ENCODE data around the gene HS3ST1.
A peak's percentile ranks its signal among the peaks of the same experiment; 100 is the strongest.

HS3ST1 gene

DNA sequence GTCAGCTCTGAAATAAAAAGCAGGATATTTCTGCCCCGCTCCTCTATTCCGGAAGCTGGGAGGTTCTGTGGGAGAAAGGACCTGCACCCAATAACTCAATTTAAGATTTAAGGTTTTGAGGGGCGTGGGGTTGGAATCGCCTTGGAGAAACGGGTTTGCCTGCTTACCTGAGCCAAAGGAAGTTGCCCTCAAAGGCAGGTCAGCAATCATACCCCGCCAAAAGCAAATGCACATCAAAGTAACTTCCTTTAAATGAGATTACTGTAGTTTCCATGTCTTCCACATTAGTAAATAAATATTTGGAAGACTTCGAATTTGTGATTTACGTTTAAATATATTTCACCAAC, 978 bp upstream of the HS3ST1 start:
- TF ChIP-seq POLR2A (IDR thresholded peaks at IDR 0.05; ENCODE audit: low read depth, low read length) (no peak), POLR2AphosphoS5 (IDR thresholded peaks at IDR 0.05; ENCODE audit: low read depth, low read length) (no peak), TAF1 (IDR thresholded peaks at IDR 0.05; ENCODE audit: borderline replicate concordance, low read depth, low read length) (no peak)
- FAIRE-seq (no peak), DNase-seq (ENCODE audit: insufficient read length) (no peak)

DNA sequence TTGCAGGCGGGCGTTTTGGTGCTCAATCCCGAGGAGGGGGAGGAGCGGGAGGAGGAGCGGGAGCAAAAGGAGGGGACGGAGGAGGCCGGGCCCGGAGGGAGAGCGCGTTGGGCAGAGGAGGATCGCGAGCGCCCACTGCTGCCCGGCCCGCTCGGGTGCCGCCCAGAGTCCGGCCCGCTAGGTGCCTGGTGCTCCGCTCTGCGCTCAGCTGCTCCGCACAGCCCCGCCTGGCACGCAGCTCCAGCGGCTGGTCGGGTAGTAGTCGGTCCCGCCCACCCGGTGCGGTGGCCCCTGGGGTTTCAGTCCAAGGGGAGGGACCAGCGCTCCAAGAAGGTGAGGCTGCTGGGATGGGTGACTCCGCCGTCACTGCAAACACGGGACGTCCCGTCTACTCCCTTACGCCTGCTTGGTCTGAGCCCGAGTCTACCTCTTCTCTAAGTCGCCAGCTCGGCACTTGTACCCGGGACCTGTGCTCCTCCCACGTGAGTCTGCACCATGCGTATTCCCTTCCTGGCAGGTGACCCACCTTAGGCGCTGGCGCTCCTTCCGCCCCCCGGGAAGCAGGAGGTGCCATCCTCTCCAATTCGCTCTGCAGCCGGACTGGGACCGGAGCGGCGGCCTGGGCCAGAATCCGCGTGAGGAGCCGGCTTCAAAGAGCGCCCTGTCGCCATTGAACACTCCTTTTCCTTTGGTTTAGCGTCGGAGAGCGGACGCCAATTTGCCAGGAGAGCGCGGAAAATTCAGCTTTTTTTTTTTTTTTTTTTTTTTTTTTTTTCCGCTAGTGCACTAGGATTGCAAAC, 405 bp upstream of the HS3ST1 start:
- peak; percentile 59 for DNase-seq (ENCODE audit: insufficient read length)
- no peak for TF ChIP-seq POLR2A (IDR thresholded peaks at IDR 0.05; ENCODE audit: low read depth, low read length)
- TF ChIP-seq TAF1 (IDR thresholded peaks at IDR 0.05; ENCODE audit: borderline replicate concordance, low read depth, low read length) = no peak
- TF ChIP-seq POLR2AphosphoS5 (IDR thresholded peaks at IDR 0.05; ENCODE audit: low read depth, low read length) = no peak
- peak; percentile 77 for FAIRE-seq

DNA sequence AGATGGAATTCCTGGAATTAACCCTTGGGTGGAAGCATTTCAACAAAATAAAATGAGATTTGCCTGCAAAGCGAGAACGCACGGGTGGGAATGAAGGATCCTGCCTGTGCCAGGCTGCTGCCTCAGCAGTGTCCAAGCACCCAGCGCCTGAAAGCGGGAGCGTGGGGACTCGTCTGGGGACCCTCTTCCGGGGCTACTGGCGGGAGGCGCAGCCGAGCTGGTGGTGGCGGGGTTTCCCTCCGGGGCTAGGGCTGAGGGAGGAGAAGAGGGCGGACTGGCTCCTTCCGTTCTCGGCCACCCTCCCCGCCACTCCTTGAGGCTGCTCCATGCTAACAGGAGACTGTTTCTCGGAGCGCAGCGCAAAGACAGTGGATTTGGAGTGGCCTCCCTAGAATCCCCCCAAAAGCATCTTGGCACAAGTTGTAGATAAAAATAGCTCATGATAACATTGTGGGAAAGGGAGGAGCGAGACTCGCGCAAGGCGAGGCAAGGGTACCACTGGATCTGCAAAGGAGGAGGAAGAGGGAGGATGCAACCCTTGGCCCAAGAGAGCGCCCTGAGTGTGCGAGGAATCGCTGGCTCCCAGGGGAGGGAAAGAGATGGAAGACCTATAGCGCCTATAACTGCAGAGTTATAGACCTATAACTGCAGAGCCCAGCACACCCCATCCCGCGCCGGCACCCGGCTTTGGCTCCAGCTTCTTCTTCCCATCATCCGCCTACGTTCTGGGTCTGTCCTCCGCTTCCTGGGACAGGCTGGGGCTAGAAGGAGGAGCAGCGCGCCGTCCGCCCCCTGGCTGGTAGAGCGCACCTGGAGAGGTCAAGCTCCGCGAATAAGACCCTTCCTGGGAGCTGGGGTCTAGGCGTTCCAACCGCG, 1.3 kb downstream of the HS3ST1 start:
- TF ChIP-seq POLR2A (IDR thresholded peaks at IDR 0.05; ENCODE audit: low read depth, low read length) = no peak
- TF ChIP-seq TAF1 (IDR thresholded peaks at IDR 0.05; ENCODE audit: borderline replicate concordance, low read depth, low read length) = no peak
- TF ChIP-seq POLR2AphosphoS5 (IDR thresholded peaks at IDR 0.05; ENCODE audit: low read depth, low read length) = no peak
- no peak for FAIRE-seq
- no peak for DNase-seq (ENCODE audit: insufficient read length)

DNA sequence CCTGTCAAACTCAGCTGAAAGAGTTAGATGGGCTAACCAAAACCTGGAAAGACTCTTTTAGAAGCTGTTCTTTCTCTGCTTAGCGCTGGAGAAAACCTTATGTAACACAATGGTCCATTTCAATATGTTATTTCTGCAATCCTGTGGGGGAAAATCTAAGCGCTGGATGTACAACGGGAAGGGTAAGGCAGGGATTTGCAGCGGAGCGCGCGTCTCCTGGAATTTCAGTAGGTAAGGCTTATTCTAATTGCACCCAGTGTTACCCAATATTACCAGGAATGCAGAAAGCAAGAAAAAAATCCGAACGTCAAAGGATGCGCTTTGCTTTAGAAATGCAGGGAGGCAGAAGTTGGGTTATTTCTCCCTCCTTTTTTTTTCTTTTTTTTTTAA, 2.0 kb downstream of the HS3ST1 start:
- FAIRE-seq = no peak

DNA sequence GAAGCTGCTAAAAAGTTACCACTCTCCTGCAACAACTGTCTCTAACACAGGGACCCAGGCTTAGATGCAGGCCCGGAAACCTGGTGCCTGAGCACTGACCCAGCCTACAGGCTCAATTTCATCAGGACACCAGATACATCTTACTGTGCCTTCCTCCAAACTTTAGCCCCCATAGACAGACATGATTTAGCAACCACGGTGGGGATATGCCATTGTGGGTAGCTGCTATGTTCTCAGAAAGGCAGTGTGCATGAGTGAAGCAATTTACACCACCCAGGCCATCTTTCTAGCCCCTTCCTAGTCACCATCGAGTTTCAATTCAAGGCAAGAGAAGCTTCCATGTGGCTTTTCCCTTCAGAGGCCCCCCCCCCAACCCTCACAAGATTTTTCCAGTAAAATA, 2.7 kb downstream of the HS3ST1 start:
- TF ChIP-seq POLR2A (IDR thresholded peaks at IDR 0.05; ENCODE audit: low read depth, low read length) = no peak
- TF ChIP-seq TAF1 (IDR thresholded peaks at IDR 0.05; ENCODE audit: borderline replicate concordance, low read depth, low read length) = no peak
- no peak for TF ChIP-seq POLR2AphosphoS5 (IDR thresholded peaks at IDR 0.05; ENCODE audit: low read depth, low read length)
- FAIRE-seq (no peak), DNase-seq (ENCODE audit: insufficient read length) (no peak)

More for the DNA sequence above, 2.0 kb downstream of the HS3ST1 start:
- no peak for TF ChIP-seq POLR2AphosphoS5 (IDR thresholded peaks at IDR 0.05; ENCODE audit: low read depth, low read length)
- TF ChIP-seq POLR2A (IDR thresholded peaks at IDR 0.05; ENCODE audit: low read depth, low read length) = no peak
- TF ChIP-seq TAF1 (IDR thresholded peaks at IDR 0.05; ENCODE audit: borderline replicate concordance, low read depth, low read length) = no peak
- DNase-seq (ENCODE audit: insufficient read length) = no peak

DNA sequence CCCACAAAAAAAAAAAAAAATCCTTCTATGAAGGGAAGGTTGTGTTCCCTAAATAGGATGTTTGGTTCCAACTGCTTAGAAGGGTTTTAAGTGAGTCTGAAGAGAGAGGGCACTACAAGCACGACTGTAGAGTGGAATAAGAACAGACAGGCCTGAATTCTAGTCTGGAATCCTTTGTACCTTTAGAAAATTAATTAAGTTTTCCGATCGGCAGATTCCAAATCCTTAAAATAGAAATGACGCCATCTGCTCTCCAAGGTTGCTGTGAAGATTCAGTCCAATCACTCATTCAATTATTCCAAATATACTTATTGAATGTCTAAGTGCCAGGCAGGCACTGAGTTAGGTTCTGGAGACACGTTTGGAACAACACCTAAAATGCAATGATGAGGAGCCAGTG, 3.8 kb downstream of the HS3ST1 start:
- no peak for DNase-seq (ENCODE audit: insufficient read length)
- no peak for FAIRE-seq
- no peak for TF ChIP-seq POLR2A (IDR thresholded peaks at IDR 0.05; ENCODE audit: low read depth, low read length)
- no peak for TF ChIP-seq TAF1 (IDR thresholded peaks at IDR 0.05; ENCODE audit: borderline replicate concordance, low read depth, low read length)
- no peak for TF ChIP-seq POLR2AphosphoS5 (IDR thresholded peaks at IDR 0.05; ENCODE audit: low read depth, low read length)

DNA sequence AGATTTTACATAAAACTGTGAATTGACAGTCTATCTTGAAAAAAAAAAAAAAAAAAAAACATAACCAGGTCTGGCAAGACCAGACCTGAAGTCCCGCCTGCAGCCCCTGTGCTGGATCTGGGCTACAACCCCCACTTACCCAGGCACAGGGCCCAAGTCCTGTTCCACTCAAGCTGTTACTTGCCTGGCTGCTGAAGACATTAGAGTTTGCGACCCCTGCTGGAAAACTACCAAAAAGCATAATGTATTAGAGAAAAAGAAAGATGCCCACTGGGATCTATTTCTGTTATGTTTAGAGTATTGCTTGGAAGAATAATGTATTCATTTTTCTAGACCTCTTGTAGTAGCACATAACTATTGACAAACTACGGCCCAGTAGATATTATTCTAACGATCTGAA, 4.7 kb downstream of the HS3ST1 start:
- TF ChIP-seq POLR2A (IDR thresholded peaks at IDR 0.05; ENCODE audit: low read depth, low read length) (no peak), POLR2AphosphoS5 (IDR thresholded peaks at IDR 0.05; ENCODE audit: low read depth, low read length) (no peak), TAF1 (IDR thresholded peaks at IDR 0.05; ENCODE audit: borderline replicate concordance, low read depth, low read length) (no peak)
- peak; percentile 78 for FAIRE-seq
- no peak for DNase-seq (ENCODE audit: insufficient read length)

DNA sequence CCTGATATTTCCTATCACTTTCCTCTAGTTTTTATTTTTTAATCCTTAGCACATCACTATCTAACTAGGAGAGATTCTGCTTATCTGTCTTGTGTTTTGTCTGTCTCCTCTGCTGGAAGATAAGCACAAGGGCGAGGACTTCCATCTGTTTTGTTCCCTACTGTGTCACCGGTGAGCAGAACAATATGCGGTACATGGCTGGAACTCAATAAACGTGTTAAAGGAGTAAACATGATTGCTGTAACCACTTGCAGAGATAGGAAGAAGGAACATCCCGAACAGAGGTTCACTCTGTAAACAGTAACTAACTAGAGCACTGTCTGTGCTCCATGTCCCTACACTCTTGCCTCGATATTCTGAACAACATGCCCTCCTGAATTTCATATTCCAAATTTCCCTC, 5.2 kb downstream of the HS3ST1 start:
- DNase-seq (ENCODE audit: insufficient read length) (no peak), FAIRE-seq (no peak)
- TF ChIP-seq POLR2A (IDR thresholded peaks at IDR 0.05; ENCODE audit: low read depth, low read length) = no peak
- no peak for TF ChIP-seq TAF1 (IDR thresholded peaks at IDR 0.05; ENCODE audit: borderline replicate concordance, low read depth, low read length)
- TF ChIP-seq POLR2AphosphoS5 (IDR thresholded peaks at IDR 0.05; ENCODE audit: low read depth, low read length) = no peak

DNA sequence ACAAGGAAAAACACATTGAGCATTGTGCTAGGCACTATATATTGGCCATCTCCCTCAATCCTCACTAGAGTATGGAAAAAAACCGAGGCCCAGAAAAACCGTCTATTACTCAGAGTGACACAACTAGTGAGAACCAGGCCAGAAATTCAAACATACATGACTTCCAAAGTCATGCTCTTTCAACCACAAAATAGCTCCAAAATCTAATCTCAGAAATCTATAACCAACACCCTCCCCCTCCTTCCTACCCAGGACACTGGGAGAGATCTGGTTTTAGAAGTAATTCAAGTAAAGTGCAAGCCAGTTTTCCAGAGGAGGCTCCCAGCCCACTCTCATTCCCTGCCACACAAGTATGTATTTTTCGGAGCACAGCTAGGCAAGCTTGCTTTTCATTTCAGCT, 7.6 kb downstream of the HS3ST1 start:
- DNase-seq (ENCODE audit: insufficient read length) (no peak), FAIRE-seq (no peak)
- TF ChIP-seq POLR2A (IDR thresholded peaks at IDR 0.05; ENCODE audit: low read depth, low read length) (no peak), POLR2AphosphoS5 (IDR thresholded peaks at IDR 0.05; ENCODE audit: low read depth, low read length) (no peak), TAF1 (IDR thresholded peaks at IDR 0.05; ENCODE audit: borderline replicate concordance, low read depth, low read length) (no peak)

DNA sequence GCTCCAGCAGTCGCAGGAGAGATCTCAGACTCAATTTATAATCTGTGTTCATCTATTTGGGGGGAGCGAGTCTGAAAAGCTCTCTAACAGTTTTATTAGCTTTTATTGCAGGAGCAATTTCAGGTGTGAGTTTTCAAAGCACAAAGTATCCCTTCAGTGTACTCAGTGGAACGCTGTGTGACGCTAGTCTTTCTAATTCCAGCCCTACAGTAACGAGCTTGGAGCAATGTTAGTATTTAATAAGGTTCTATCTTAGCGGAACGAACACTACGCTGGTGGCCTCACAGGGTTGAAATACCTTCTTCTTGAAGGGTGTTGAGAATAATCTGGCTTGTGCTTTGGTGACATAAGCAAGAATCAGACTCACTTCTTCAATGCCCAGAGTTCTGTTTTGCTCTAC, 8.4 kb downstream of the HS3ST1 start:
- TF ChIP-seq POLR2A (IDR thresholded peaks at IDR 0.05; ENCODE audit: low read depth, low read length) = no peak
- no peak for TF ChIP-seq POLR2AphosphoS5 (IDR thresholded peaks at IDR 0.05; ENCODE audit: low read depth, low read length)
- TF ChIP-seq TAF1 (IDR thresholded peaks at IDR 0.05; ENCODE audit: borderline replicate concordance, low read depth, low read length) = no peak
- FAIRE-seq = no peak

DNA sequence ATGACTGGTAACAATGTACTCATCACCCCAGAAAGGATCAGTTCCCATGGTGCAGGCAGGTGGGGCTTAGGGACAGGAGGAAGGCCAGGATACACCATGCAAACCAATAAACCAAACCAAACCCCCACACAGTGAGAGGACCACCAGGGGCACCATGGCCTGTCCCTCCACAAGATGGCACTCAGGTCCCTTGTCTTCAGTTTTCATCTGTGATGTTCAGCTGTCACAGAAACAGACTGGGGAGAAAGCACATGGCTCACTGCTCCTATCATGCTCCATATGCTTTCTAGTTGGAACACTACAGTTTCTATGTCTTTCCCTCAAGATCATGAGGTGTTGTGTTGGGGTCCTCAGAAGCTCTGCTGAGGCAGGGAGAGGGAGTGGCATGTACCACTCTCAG, 10.1 kb downstream of the HS3ST1 start:
- TF ChIP-seq POLR2A (IDR thresholded peaks at IDR 0.05; ENCODE audit: low read depth, low read length) = no peak
- TF ChIP-seq POLR2AphosphoS5 (IDR thresholded peaks at IDR 0.05; ENCODE audit: low read depth, low read length) = no peak
- TF ChIP-seq TAF1 (IDR thresholded peaks at IDR 0.05; ENCODE audit: borderline replicate concordance, low read depth, low read length) = no peak
- FAIRE-seq (no peak), DNase-seq (ENCODE audit: insufficient read length) (no peak)

More for the DNA sequence above, 8.4 kb downstream of the HS3ST1 start:
- DNase-seq (ENCODE audit: insufficient read length) = no peak

DNA sequence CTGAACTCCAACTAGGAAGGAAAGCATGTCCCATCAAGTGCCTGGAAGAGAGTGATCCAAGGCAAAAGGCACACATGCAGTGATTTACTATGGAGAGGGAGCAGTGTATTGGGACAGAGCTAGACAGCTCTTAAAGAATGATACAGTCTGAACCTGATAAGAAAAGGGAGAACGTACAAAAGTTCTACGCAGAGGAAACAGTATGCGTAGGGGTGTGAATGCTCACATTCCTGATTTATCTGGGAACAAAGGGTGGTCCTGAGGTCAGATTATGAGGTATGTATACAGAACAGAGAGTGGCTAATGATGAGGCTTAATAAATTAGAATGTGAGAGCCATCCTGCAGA, 12.0 kb downstream of the HS3ST1 start:
- no peak for TF ChIP-seq POLR2A (IDR thresholded peaks at IDR 0.05; ENCODE audit: low read depth, low read length)
- TF ChIP-seq POLR2AphosphoS5 (IDR thresholded peaks at IDR 0.05; ENCODE audit: low read depth, low read length) = no peak
- no peak for TF ChIP-seq TAF1 (IDR thresholded peaks at IDR 0.05; ENCODE audit: borderline replicate concordance, low read depth, low read length)
- FAIRE-seq = no peak

More for the DNA sequence above, 12.0 kb downstream of the HS3ST1 start:
- DNase-seq (ENCODE audit: insufficient read length) = no peak
